ENCODE data around the gene NOP9. TPM values are rescaled to one million over a fixed set of nuclear protein-coding genes. Genes with fewer than 3 reads are reported as not detected.

NOP9 gene
- total RNA-seq, 4 donors from 2014 or later = 17.0 to 24.9 (median 20.4) TPM

GRCh38 chr14:24315807-24316596, 16.4 kb downstream of the NOP9 start:
- H3K4me1 ChIP-seq = peaks cover 0 to 57% (median 22%) of the 10 kb centered on the region in 4 donors
- no peak for TF ChIP-seq POLR2A (IDR thresholded peaks at IDR 0.05)
- TF ChIP-seq EP300 (IDR thresholded peaks at IDR 0.05) = no peak
- TF ChIP-seq CTCF (IDR thresholded peaks at IDR 0.05) = peak in 3 of 5 experiments; percentile 6 to 44 (median 23)
- peak overlapping the region in 1 of 4 donors; percentile 47 for H3K27ac ChIP-seq
- no peak for DNase-seq (ENCODE audit: low spot score in 2 of 2)
- no peaks in the 10 kb centered on the region for H3K36me3 ChIP-seq
- no peaks in the 10 kb centered on the region for H3K9me3 ChIP-seq
- WGBS, 2 donors = 48 to 58% methylated on average over 41 to 63 of the region's 70 CpGs
- H3K4me3 ChIP-seq = no peak overlapping the region
- peaks cover 0 to 27% of the 10 kb centered on the region in 2 donors for H3K27me3 ChIP-seq

- WGBS, 2 donors = 50 to 55% methylated on average over 13 to 18 of the region's 18 CpGs
- DNase-seq (ENCODE audit: low spot score in 2 of 2) = no peak
- Histone ChIP-seq H3K4me1 (peaks cover 0 to 51% (median 19%) of the 10 kb centered on the region in 4 donors), H3K9me3 (no peaks in the 10 kb centered on the region), H3K4me3 (no peak overlapping the region), H3K27ac (peak overlapping the region in 1 of 4 donors; percentile 47), H3K27me3 (peaks cover 0 to 27% of the 10 kb centered on the region in 2 donors), H3K36me3 (no peaks in the 10 kb centered on the region)
- TF ChIP-seq CTCF (IDR thresholded peaks at IDR 0.05) (no peak), EP300 (IDR thresholded peaks at IDR 0.05) (no peak), POLR2A (IDR thresholded peaks at IDR 0.05) (no peak)
These were observed 16.9 kb downstream of the NOP9 start for GRCh38 chr14:24316597-24316950.

- TF ChIP-seq POLR2A (IDR thresholded peaks at IDR 0.05) = no peak
- no peak for TF ChIP-seq EP300 (IDR thresholded peaks at IDR 0.05)
- no peak for TF ChIP-seq CTCF (IDR thresholded peaks at IDR 0.05)
- Histone ChIP-seq H3K4me3 (no peak overlapping the region), H3K4me1 (peaks cover 0 to 43% (median 18%) of the 10 kb centered on the region in 4 donors), H3K27me3 (peaks cover 0 to 33% of the 10 kb centered on the region in 2 donors), H3K36me3 (no peaks in the 10 kb centered on the region), H3K9me3 (no peaks in the 10 kb centered on the region), H3K27ac (no peak overlapping the region)
- DNase-seq (ENCODE audit: low spot score in 2 of 2) = no peak
- WGBS, 2 donors = 79 to 86% methylated on average over 3 of the region's 3 CpGs
These were observed 17.7 kb downstream of the NOP9 start for GRCh38 chr14:24317141-24317928.

GRCh38 chr14:24321212-24321975, 21.7 kb downstream of the NOP9 start:
- no peak overlapping the region for H3K4me3 ChIP-seq
- 76 to 77% methylated on average over 14 of the region's 14 CpGs for WGBS, 2 donors
- no peaks in the 10 kb centered on the region for H3K36me3 ChIP-seq
- no peaks in the 10 kb centered on the region for H3K9me3 ChIP-seq
- peaks cover 0 to 26% of the 10 kb centered on the region in 2 donors for H3K27me3 ChIP-seq
- H3K27ac ChIP-seq = no peak overlapping the region
- TF ChIP-seq POLR2A (IDR thresholded peaks at IDR 0.05) (no peak), CTCF (IDR thresholded peaks at IDR 0.05) (no peak), EP300 (IDR thresholded peaks at IDR 0.05) (no peak)
- no peak for DNase-seq (ENCODE audit: low spot score in 2 of 2)
- peaks cover 0 to 11% (median 3%) of the 10 kb centered on the region in 4 donors for H3K4me1 ChIP-seq
